Liver (tissue), 3 donors: ENCODE results near the gene UVSSA.

ENCODE experiments used
- CTCF ChIP-seq: fragments of 150-350 bp; IDR thresholded peaks from 2 replicates; pipeline ENCODE4 v1.5.1; 2017; ENCODE audit warnings: improper control_type of control experiment, low read depth, low read length; ENCODE audit not compliant: missing input control
- EGR1 ChIP-seq, 2 donors: IDR thresholded peaks; 2 replicates each; pipeline ENCODE4 v1.6.1; 2016 to 2018; ENCODE audit warnings: antibody characterized with exemption in 2 of 2, low read depth in 2 of 2
- FOXA1 ChIP-seq: IDR thresholded peaks from 2 replicates; pipeline ENCODE4 v1.6.1; 2016; ENCODE audit warnings: antibody characterized with exemption
- GABPA ChIP-seq, 2 donors: IDR thresholded peaks in 1 of 2; conservative IDR thresholded peaks in 1 of 2; 2 replicates each; pipeline ENCODE4 v1.6.1; 2016; ENCODE audit warnings: antibody characterized with exemption in 2 of 2, mild to moderate bottlenecking in 1 of 2, moderate library complexity in 1 of 2
- JUND ChIP-seq, 2 donors: IDR thresholded peaks; 2 replicates each; pipeline ENCODE4 v1.6.1; 2016; ENCODE audit warnings: antibody characterized with exemption in 2 of 2
- MAX ChIP-seq: IDR thresholded peaks from 2 replicates; pipeline ENCODE4 v1.6.1; 2016; ENCODE audit warnings: antibody characterized with exemption
- RAD21 ChIP-seq, 2 donors: IDR thresholded peaks; 2 replicates each; pipeline ENCODE4 v1.6.1; 2016; ENCODE audit warnings: antibody characterized with exemption in 2 of 2, mild to moderate bottlenecking in 2 of 2
- REST ChIP-seq: IDR thresholded peaks from 2 replicates; pipeline ENCODE4 v1.6.1; 2016; ENCODE audit warnings: antibody characterized with exemption, mild to moderate bottlenecking
- donor health status: healthy.
- donor health status: healthy.

- TF ChIP-seq CTCF (no peak), RAD21 (IDR thresholded peaks at IDR 0.05) (no peak), FOXA1 (no peak), EGR1 (IDR thresholded peaks at IDR 0.05; ENCODE audit: low read depth in 2 of 2) (no peak), MAX (no peak), REST (peak; percentile 99), JUND (IDR thresholded peaks at IDR 0.05) (no peak), GABPA (IDR thresholded peaks at IDR 0.05 in 1 of 2, conservative IDR thresholded peaks at IDR 0.05 in 1 of 2) (no peak)
Measured at GRCh38 chr4:1410491-1411325, 63.7 kb downstream of the UVSSA start.
